GM19239 (cell line): Measurements from ENCODE around the gene VTCN1.
"Not testable (repeated sequence)": the region's sequence is repeated elsewhere in the genome, so short reads cannot be mapped to it uniquely, and the experiment has no call there.

Experiments
- DNase-seq: peaks from one replicate; pipeline ENCODE4 v3.0.0; 2011; ENCODE audit warnings: low spot score; ENCODE audit not compliant: insufficient read length
- FAIRE-seq: peaks from 2 replicates; lab custom pipeline; 2011; peaks lifted over from hg19 to GRCh38; lab: Jason Lieb, UNC

Gene VTCN1

DNA sequence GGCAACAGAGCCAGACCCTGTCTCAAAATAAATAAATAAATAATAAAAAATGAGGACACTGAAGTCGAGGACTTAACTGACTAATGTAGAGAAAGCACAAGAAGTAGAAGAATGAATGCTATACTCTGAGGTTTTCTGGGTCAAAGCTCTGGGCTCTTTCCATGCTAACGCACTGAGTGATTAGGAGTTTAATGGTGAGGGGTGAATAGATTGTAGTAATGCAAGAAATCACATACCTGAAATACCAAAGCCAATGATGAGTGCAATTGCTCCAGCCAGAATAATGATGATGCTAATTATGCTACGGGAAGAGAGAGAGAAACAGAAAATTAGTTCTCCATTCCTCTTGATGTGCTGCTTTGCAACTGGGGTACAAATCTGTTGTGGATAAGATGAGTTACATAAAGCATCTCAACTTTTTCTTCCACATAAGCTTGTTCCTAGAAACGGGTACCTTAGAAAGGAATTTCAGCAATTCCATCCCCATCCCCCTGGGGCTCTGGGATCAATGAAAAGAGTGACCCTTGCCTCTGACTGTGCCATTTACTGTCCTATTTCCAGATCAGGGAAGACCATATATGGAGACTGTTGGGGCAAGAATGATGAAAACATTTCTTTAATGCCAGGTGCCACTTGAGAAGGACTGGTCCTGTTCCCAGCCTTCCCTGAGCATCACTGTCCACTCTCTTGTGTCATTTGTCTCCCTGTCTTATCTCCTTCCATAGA lies 40.7 kb downstream of the VTCN1 start:
- no peak for DNase-seq

DNA sequence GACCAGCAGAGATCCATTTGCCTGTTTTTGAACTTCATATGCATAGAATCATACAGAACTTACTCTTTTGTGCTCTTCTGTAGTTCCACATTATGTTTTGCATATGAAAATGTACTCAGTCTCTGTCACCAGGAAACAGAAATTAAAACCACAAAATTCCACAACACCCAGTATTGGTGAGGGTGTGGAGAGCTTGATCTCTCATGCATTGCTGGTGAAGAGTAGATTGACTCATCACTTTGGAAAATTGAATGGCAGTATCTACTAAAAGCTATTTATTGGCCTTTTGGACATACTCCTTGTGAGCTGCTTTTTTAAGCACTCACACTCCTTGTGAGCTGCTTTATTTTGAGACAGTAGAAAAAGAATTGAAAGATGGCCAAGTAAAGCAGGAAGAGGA lies 43.3 kb downstream of the VTCN1 start:
- no peak for DNase-seq
- FAIRE-seq, result no peak

More for the DNA sequence above, 40.7 kb downstream of the VTCN1 start:
- no peak for FAIRE-seq

DNA sequence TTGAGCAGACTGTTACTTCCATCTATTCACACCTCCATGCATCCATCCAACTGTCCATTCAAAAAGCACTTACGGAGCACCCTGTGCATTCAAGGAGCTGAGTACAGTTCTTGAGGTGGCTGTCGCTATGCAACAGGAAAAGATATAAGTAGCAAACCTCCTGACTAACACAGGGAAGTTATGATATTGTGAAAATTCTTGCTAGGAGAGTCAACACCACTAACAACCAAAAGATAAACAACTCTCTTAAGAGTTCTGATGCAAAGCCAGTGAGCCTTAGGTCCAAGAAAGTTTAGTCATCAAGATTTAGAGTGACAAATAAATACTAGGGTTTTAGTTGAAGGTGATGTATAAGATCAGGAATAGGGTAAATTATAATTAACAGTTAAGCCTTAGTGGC lies 44.7 kb downstream of the VTCN1 start:
- DNase-seq, result no peak
- FAIRE-seq, result no peak

DNA sequence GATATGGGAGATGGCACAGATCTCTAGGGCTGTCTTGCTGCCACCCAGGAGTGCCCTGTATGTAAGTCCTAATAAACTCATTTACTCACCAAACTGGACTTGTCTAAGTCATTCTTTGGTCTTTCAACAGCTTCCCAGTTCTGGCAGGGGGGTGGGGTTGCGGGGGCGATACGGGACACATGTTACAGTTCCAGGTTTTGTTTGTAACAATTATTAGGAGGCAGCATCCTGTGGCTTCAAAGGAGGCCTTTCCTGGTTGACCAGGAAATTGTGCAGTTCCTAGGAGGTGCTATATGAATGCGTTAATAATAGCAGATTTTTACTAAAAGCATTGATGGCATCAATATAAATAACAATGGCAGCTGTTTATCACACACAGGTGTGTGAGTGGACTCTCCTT lies 46.5 kb downstream of the VTCN1 start:
- no peak for DNase-seq
- FAIRE-seq, result no peak

DNA sequence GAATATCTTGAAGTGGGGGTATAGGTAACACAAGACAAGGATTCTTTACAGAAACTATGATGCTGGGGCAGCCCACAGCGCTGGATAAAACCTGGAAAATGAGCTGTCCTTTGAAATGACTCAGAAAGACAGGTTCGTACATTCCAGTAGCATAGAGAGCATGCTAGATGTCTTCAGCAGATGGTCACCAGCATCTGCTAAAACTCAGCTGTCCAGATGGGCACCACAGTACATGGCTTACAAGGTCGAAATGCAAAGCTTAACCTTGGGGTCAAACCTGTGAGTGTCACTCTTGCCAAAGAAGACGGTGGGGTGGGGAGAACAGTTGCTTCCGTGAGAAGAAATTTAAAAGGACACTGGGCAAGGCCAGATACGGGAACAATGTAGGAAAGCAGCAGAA lies 47.9 kb downstream of the VTCN1 start:
- no peak for FAIRE-seq
- no peak for DNase-seq

DNA sequence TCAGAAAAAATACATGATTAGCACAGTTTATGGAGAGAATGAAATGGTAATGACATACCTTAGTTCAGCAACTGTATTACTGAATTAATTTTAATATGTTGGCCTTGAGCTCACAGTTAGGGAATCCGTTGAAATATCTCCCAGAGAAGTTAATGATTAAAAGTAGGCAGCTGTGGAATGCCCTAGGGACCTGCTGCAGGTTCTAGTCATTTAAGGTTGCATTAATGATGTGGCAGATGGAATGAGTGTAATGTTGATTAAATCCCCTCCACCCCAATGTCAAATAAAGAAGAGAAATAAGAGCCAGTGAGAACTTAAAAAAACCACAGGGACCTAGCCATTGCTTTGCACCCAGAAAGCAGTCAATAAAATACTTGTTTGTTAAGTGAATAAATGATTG lies 48.8 kb downstream of the VTCN1 start:
- FAIRE-seq, result no peak
- no peak for DNase-seq

DNA sequence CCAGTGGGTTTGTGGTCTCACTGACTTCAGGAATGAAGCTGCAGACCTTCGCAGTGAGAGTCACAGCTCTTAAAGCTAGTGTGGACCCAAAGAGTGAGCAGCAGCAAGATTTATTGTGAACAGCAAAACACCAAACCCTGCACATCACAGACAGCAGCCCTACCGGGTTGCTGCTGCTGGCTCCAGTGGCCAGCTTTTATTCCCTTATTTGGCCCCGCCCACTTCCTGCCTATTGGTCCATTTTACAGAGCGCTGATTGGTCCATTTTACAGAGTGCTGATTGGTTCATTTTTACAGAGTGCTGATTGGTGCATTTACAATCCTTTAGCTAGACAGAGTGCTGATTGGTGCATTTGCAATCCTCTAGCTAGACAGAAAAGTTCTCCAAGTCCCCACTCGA lies 59.4 kb downstream of the VTCN1 start:
- FAIRE-seq, DNase-seq: not testable (repeated sequence)

DNA sequence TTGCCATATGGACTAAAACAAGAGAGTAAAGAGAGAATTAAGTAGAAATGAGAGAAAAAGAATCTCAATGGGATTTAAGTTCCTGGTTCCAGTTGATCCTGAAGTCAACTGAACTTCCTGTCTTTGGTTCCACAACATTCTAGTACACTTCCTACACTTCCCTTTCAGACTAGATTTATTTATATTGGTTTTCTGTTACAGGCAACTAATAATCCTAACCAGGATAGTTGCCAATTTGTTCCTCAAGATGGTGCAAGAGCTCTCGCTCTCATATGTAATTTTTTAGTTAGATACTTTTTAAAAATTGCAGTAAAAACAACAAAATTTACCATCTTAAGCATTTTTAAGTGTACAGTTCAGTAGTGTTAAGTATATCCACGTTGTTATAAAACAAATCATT lies 60.4 kb downstream of the VTCN1 start:
- no peak for DNase-seq
- FAIRE-seq, result no peak

DNA sequence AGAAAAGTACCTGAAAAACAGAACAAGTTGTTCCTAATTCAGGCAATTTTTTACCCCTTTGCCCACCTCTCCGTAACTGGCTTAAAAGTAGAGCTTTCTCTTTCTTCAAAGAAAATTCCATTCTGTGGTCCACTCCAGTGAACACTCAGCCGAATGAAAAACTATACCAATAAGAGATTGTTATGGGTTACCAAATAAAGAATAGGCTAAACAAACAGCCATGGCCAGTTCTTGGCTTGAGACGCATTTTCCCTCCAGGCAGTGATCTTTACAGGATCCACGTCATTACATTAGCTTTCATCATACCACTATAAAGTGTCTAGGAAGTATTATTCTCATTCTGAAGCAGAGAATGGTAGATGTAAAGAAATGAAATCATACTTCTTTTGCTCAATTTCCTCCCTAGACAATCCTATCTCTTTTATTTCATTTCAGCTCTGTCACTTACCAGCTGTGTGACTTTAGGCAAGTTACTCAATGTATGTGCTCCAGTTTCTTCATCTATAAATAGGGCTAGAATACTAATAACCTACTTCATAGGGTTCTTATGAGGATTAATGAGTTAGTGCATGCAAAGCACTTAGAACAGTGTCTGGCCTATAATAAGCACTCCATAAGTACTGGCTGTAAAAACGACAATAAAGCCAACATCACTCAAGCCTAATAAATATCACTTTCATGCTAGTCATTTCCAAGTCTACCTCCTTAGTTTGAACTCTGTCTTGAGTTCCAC lies 62.7 kb downstream of the VTCN1 start:
- no peak for FAIRE-seq
- DNase-seq, result no peak

DNA sequence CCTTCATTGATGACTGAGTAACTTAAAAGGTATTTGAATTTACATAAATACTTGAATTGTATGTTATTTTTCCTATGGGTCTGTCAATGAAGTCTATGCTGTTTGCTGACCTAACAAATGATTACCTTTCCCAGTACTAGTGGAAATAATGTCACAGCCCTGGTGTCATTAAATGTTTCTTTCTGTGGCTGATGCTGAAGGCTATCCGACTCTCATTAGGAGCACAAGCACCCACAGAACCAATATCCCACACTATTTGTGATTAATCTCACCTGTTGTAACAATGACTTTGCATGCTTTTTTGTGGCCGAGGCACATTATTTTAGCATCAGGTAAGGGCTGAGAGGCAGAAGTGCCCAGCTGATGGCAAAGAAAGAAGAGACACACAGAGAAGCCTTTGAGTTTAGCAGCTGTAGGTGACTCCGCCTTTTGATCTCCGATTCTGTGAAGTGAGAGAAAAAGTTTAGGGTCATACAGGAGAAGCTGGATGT lies 63.3 kb downstream of the VTCN1 start:
- FAIRE-seq (no peak), DNase-seq (no peak)

DNA sequence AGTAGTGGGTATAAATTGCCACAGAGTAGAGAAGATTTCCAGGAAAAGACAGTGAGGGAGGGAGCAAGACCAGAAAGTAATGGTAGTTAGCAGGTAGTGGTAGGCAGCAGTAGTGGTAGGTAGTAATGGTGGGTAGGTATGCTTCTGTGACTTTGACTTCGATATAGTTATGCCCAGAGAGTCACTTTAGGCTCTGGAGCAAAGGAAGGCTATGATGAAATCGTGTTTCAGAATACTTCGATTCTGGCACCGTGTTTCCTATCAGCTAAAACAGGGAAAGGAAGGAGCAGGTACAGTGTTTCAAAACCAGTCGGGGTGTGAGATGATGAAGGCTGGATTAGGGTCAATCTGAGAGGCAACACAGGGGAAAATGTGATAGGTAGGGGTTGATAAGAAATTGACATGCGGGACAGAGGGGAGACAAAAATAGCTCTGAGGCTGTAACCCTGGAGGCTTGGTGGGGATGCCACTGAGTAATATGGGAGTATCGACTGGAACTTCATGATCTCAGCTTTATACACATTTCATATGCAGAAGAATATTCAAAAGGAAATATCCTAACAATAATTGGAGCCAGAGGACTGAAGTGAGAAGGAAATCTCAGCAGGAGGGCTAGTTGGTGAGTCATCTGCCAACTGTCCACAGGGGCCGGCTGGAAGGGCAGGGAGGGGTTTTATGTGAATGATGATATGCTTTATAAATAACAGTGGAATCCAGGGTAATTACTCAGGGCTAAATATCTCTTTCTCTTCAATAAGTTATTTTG lies 64.0 kb downstream of the VTCN1 start:
- no peak for DNase-seq
- no peak for FAIRE-seq

DNA sequence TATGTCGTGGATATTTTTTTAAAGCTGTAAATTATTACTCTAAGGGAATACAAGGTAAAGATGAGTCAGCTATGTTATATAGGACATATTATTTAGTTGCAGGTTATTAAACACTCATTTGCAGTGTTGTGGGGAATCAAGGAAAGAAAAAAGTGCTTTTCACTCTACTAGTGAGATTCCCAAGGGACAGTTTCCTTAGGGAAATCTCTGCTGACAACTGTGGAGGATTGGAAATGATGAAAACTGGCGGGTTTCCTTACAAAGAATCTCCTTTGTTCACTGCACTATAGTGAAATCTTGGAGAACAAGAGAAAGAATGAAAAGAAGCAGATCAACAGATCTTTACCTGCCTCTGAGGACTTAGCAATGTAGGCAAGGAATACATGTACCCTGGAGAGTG lies 64.7 kb downstream of the VTCN1 start:
- DNase-seq, result no peak
- FAIRE-seq, result no peak

DNA sequence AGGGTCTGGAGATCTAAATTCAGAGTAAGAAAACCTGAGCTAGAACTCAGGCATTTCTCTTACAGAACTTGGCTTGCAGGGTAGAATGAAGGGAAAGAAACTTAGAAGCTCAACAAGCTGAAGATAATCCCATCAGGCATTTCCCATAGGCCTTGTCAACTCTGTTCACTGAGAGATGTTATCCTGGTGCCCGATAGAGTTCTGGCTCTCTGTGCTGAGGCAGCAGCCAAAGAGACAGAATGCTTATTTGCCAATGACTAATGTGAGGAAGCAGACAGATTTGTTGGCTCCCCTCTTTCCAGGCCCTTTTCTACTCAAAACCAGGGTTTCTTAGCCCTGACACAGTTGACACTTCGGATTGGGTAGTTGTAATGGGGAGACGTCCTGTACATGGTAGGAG lies 66.9 kb downstream of the VTCN1 start:
- DNase-seq (no peak), FAIRE-seq (no peak)

DNA sequence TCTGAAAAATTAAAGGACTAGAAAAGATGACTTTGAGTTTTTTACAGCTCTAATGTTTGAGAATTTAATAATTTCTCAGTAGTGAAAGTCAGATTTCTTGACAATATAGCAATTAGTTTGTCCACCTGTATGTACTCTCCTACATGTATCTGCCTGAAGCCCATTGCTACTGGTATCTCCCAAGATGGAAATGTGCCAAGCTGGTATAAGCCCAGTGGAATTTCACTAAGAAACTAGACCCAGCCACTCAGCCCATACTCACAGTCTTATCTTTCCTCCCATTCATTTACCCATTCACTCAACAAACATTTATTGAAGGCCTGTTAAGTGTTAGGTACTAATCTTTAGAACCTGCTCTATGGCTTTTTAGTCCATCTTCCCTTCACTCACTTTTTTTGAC lies 67.6 kb downstream of the VTCN1 start:
- FAIRE-seq (no peak), DNase-seq (no peak)

DNA sequence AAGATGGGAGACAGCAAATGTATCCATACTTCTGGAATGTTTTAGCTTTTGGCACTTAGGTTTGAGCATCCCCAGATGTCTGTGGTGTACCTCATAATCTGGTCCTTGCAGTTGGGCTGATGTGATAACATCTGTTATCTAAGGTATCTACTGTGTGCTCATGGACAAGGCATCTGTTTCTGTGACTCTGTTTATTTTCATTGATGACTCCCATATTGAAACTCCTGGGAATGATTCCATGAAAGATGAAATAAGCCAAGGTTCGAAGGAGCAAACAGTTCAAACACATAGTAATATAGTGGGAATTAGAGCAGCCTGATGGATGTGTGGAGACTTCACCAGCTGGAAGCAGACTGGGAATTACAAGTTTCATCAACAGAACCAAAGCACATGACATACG lies 68.5 kb downstream of the VTCN1 start:
- no peak for DNase-seq
- no peak for FAIRE-seq

DNA sequence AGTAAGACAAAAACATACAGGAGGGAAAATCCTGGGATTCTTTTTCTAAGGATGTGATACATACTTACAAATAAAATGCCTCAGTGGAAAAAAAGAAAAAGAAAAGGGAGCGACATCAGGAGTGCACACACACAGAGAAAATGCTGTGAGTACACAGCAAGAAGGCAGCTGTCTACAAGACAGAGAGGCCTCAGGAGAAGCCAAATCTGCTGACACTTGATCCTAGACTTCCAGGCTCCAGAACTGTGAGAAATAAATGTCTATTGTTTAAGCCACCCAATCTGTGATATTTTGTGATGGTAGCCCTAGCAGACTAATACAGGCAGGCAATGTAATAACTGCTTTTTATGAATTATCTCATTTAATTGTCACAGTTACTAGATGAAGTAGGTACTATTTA lies 72.2 kb downstream of the VTCN1 start:
- FAIRE-seq, result no peak
- no peak for DNase-seq

DNA sequence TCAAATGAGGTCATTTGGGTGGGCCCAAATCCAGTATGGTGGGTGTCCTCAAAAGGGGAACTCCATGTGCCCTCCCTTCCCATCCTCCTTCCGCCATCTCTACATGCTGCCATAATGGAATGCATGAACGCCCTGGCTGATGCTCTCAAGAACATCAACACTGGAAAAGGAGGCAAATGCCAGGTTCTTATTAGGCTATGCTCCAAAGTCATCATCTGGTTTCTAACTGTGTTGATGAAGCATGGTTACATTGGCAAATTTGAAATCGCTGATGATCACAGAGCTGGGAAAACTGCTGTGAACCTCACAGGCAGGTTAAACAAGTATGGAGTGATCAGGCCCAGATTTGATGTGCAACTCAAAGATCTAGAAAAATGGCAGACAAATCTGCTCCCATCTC lies 72.6 kb downstream of the VTCN1 start:
- DNase-seq, result no peak
- no peak for FAIRE-seq

DNA sequence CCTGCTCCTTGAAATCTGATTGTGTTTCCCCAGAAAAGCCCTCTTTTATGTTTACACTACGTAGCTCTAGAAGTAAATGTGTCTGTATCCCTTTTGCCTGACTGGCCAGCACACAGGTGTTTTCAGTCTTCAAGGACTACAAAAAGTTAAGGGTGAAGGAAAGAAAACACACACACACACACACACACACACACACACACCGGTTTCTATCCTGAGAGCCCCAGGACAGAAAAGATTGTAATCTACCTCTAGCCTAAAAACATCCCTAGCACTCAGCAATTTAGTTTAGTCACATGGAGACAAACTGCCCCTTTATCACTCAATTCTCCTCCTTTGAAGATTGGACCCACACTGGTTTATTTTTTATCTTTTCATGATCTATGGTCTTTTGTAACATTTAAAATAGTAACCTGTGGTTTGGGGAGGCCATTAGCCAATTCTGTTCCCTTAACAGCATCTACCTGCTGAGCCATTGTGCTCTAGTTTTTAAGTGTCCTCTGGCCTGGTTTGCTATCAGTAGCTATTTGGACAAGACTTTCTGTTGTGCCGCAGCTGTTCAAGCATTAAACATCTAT lies 73.4 kb downstream of the VTCN1 start:
- FAIRE-seq, result no peak
- DNase-seq, result no peak

DNA sequence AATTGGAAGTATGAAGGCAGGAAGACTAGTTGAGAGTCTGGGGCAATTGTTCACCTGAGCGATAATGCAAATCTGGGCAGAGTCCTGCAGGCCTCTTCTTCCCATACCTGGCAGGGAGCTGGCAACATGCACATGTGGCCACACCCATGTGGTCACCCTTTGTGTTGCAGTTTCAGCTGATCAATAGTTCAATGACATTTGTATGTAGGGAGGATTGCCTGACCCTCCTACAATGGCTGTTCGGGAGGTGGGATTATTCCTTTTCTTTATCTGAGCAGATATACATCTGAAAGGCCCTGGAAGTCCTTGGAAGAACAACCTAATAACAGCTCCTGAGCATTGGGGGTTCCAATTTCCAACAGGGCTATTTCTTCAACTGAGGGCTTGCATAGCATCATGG lies 74.0 kb downstream of the VTCN1 start:
- FAIRE-seq (no peak), DNase-seq (no peak)

DNA sequence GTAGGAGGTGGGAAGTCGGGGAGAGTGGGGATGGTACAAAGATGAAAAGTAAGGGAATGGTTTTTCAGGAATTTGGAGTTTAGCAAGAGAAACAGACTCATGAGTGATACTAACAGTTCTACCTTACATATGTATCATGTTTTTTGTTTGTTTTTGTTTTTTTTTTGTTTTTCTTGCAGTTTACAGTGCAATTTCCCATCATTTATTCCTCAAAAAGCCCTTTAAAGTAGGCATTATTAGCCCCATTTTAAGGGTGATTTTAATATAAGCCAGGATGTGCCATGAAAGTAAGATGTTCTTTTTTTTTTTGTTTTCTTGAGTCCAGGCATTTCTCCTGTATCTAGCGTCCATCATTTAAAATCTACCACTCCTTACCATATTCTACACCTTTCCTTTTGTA lies 75.4 kb downstream of the VTCN1 start:
- no peak for FAIRE-seq
- no peak for DNase-seq

DNA sequence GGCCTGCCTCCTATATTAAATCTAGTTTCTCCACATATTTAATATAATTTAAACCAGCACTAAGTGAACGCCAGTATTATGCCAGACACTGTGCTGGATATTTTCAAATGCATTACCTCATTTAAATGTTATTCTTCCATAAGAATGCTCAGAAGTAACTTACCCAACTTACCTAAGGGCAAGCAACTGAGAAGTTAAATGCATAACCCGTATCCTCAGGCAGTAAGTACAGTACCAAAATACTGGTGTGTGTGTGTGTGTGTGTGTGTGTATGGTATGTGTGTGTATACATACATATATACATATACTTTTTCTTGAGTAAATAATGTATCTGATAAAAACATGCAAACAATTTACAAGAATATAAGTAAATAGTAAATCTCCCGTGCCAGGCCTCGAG lies 80.2 kb downstream of the VTCN1 start:
- FAIRE-seq (no peak), DNase-seq (no peak)
